GM23338 (cell line): Measurements from ENCODE around the gene NDUFAF5. TPM values are rescaled to one million over a fixed set of nuclear protein-coding genes. Genes with fewer than 3 reads are reported as not detected.

Experiments
- ATAC-seq: fragments of 200-7000 bp; cut with Tn5 transposase; 3 replicates; pipeline ENCODE4 v1.9.1; 2020
- DNase-seq: peaks from one replicate; pipeline ENCODE4 v3.0.0-alpha.2; 2015; ENCODE audit warnings: low spot score
- H2AFZ ChIP-seq: fragments of 200-600 bp; sonication (generic); 2 replicates; pipeline ENCODE4 v1.8.0; 2016; ENCODE audit warnings: antibody characterized with exemption, mild to moderate bottlenecking, moderate library complexity
- H3F3A ChIP-seq: fragments of 200-600 bp; sonication (generic); replicated peaks from 2 replicates; pipeline ENCODE4 v1.8.0; 2017; ENCODE audit warnings: antibody characterized with exemption, mixed run types, low read depth
- H3K27ac ChIP-seq: fragments of 200-600 bp; sonication (generic); 2 replicates; pipeline ENCODE4 v1.6.1; 2016; ENCODE audit warnings: low read depth
- H3K27me3 ChIP-seq: fragments of 200-600 bp; sonication (generic); 2 replicates; pipeline ENCODE4 v1.8.0; 2016; ENCODE audit warnings: mild to moderate bottlenecking, mixed run types, moderate library complexity; ENCODE audit not compliant: insufficient read depth
- H3K36me3 ChIP-seq: fragments of 200-600 bp; sonication (generic); 2 replicates; pipeline ENCODE4 v1.8.0; 2016; ENCODE audit warnings: mild to moderate bottlenecking; ENCODE audit not compliant: insufficient read depth
- H3K4me1 ChIP-seq: fragments of 200-600 bp; sonication (generic); 2 replicates; pipeline ENCODE4 v1.8.0; 2016; ENCODE audit warnings: mild to moderate bottlenecking, moderate library complexity; ENCODE audit not compliant: insufficient read depth
- H3K4me2 ChIP-seq: fragments of 200-600 bp; sonication (generic); 2 replicates; pipeline ENCODE4 v1.7.1; 2017; ENCODE audit warnings: mixed run types
- H3K4me3 ChIP-seq: fragments of 200-600 bp; sonication (generic); 2 replicates; pipeline ENCODE4 v1.6.1; 2016; ENCODE audit warnings: mixed run types
- H3K79me2 ChIP-seq: fragments of 200-600 bp; sonication (generic); replicated peaks from 2 replicates; pipeline ENCODE4 v1.8.0; 2017; ENCODE audit warnings: mild to moderate bottlenecking; ENCODE audit not compliant: insufficient read depth
- H3K9me2 ChIP-seq: fragments of 200-600 bp; sonication (generic); 2 replicates; pipeline ENCODE4 v1.8.0; 2017; ENCODE audit not compliant: insufficient read depth
- H4K20me1 ChIP-seq: fragments of 200-600 bp; sonication (generic); replicated peaks from 2 replicates; pipeline ENCODE4 v1.8.0; 2017; ENCODE audit warnings: mild to moderate bottlenecking; ENCODE audit not compliant: insufficient read depth
- H3K27ac Mint-ChIP-seq: 2 replicates; pipeline ENCODE4 v1.8.0; 2020; ENCODE audit warnings: inconsistent platforms, mild to moderate bottlenecking, moderate library complexity, mixed read lengths
- H3K27me3 Mint-ChIP-seq: 3 replicates; pipeline ENCODE4 v1.8.0; 2022; ENCODE audit warnings: low read depth, mild to moderate bottlenecking, moderate library complexity, mixed read lengths, inconsistent platforms; ENCODE audit not compliant: insufficient read depth, poor library complexity
- H3K36me3 Mint-ChIP-seq: 3 replicates; pipeline ENCODE4 v1.8.0; 2021; ENCODE audit warnings: low read depth, mild to moderate bottlenecking, inconsistent platforms, moderate library complexity, mixed read lengths
- H3K4me1 Mint-ChIP-seq: 3 replicates; pipeline ENCODE4 v1.8.0; 2020; ENCODE audit warnings: mild to moderate bottlenecking, inconsistent platforms, mixed read lengths
- H3K4me3 Mint-ChIP-seq: 3 replicates; pipeline ENCODE4 v1.8.0; 2021; ENCODE audit warnings: moderate library complexity, mild to moderate bottlenecking, inconsistent platforms, mixed read lengths
- H3K9me3 Mint-ChIP-seq: 3 replicates; pipeline ENCODE4 v1.8.0; 2020; ENCODE audit warnings: moderate library complexity, mild to moderate bottlenecking, inconsistent platforms, mixed read lengths
- CREB1 ChIP-seq: fragments of 250-450 bp; sonication (Bioruptor Pico); IDR thresholded peaks from 2 replicates; pipeline ENCODE4 v1.5.0; 2020; ENCODE audit warnings: low read depth, mild to moderate bottlenecking, moderate library complexity
- EZH2 ChIP-seq: fragments of 200-600 bp; sonication (generic); IDR thresholded peaks from one replicate; pipeline ENCODE4 v1.8.0; 2017; ENCODE audit warnings: antibody characterized with exemption, mild to moderate bottlenecking, low read depth; ENCODE audit not compliant: unreplicated experiment
- EZH2phosphoT487 ChIP-seq: fragments of 200-600 bp; sonication (generic); IDR thresholded peaks from one replicate; pipeline ENCODE4 v1.8.1; 2018; ENCODE audit warnings: antibody characterized with exemption; ENCODE audit not compliant: unreplicated experiment
- JUNB ChIP-seq: IDR thresholded peaks from one replicate; pipeline ENCODE4 v1.6.1; 2016; ENCODE audit warnings: antibody characterized with exemption; ENCODE audit not compliant: unreplicated experiment
- NANOG ChIP-seq: IDR thresholded peaks from 2 replicates; pipeline ENCODE4 v1.6.1; 2016; ENCODE audit warnings: antibody characterized with exemption, borderline replicate concordance
- POLR2AphosphoS5 ChIP-seq: IDR thresholded peaks from 2 replicates; pipeline ENCODE4 v1.6.1; 2016; ENCODE audit warnings: antibody characterized with exemption, low read depth
- ZNF114 ChIP-seq: fragments of 250-450 bp; sonication (Bioruptor Pico); IDR thresholded peaks from 2 replicates; pipeline ENCODE4 v1.5.0; 2020; ENCODE audit warnings: mild to moderate bottlenecking, moderate library complexity
- ZNF331 ChIP-seq: fragments of 250-450 bp; sonication (Bioruptor Pico); IDR thresholded peaks from 2 replicates; pipeline ENCODE4 v1.5.0; 2020; ENCODE audit warnings: low read depth, mild to moderate bottlenecking, moderate library complexity
- polyA plus RNA-seq: library from polyadenylated mRNA; unstranded; fragments of >200 nt; fragmentation: Nextera tagmentation; extraction: Ambion mirVana; gene quantifications from 2 replicates; pipeline ENCODE4 v1.2.1, GENCODE V29; 2016
- total RNA-seq: library from RNA; depleted of rRNA; stranded (reverse); fragments of >200 nt; shearing (Covaris generic); gene quantifications from 2 replicates; pipeline ENCODE4 v1.2.3, GENCODE V29; 2014
- TF ChIP-seq, protein P1 (sequence below), 2 experiments: fragments of 200-600 bp in 1 of 2; sonication (generic) in 1 of 2; conservative IDR thresholded peaks; 2 replicates each; pipeline versions ENCODE4 v1.5.1 to v1.6.1; 2016 to 2017; ENCODE audit warnings: antibody characterized with exemption in 2 of 2, low read depth in 2 of 2, mild to moderate bottlenecking in 2 of 2, moderate library complexity in 1 of 2
- TF ChIP-seq, protein P2 (sequence below): fragments of 250-450 bp; sonication (Bioruptor Pico); IDR thresholded peaks from 2 replicates; pipeline ENCODE4 v1.5.0; 2020; ENCODE audit warnings: mild to moderate bottlenecking, moderate library complexity
- TF ChIP-seq, protein P3 (sequence below): IDR thresholded peaks from 2 replicates; pipeline ENCODE4 v1.6.1; 2016; ENCODE audit warnings: antibody characterized with exemption
- TF ChIP-seq, protein P4 (sequence below): IDR thresholded peaks from one replicate; pipeline ENCODE4 v1.6.1; 2018; ENCODE audit warnings: antibody characterized with exemption; ENCODE audit not compliant: unreplicated experiment

Gene NDUFAF5
- total and polyA plus RNA-seq, 2 experiments from 2014 or later: 18.0 to 33.0 TPM

DNA sequence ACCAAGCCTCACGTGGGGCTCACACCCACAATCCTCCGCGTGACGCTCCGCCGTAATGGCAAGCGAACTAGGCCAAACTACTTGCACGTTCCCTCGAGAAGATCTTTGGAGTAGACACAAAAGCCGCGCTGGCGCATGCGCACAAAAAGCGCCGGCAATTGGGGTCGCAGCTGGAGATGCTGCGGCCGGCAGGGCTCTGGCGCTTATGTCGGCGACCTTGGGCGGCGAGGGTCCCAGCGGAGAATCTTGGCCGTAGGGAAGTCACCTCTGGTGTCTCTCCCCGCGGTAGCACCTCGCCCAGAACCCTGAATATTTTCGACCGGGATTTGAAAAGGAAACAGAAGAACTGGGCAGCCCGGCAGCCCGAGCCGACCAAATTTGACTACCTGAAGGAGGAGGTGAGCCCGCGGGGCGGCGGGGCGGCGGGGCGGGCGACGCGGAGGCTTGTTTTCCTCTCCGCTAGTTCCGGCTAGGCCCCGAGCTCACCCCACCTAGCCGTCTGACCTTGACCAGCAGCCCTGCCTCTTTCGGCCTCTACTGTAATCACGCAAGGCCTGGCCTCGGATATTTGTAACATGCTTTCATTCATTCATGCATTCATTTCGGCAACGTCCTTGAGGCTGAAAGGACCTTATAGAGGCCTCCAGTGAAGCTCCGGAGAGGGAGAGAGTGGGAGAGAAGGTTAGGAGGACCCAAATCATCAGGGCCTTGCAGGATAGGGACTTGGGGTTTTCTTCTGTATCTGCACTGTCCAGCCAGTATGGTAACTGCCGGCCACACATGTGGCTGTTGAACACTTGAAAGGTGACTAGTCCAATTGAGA, at the start of gene NDUFAF5, which contains the start of gene ESF1 (continued):
- TF ChIP-seq JUNB (no peak), EZH2phosphoT487 (no peak)

DNA sequence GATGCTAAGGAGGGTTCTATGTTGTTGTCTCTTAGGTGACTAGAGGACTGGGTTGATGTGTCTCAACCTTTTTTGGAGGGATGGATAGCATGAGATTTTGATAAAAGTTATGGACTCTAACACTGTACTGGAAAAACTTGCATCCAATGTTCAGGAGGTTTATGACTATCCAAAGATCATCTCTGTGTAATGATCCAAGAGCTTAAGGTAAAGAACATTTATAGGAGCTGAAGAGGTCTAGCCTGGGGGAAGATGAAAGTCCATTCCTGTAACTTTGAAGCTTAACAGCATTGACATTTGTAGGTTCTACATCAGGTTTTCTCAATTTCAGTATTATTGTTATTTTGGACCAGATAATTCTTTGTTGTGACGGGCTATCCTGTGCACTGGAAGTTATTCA, 49.0 kb upstream of the NDUFAF5 start:
- Histone ChIP-seq H2AFZ (no peak overlapping the region), H4K20me1 (no peaks in the 10 kb centered on the region; the same call in 1 of the 2 replicates), H3K9me2 (no peaks in the 10 kb centered on the region), H3K4me3 (no peak overlapping the region), H3K36me3 (peaks cover 19% of the 10 kb centered on the region), H3K79me2 (0 out of 2 replicates have a peak, but pooled peaks cover 2% of the 10 kb centered on the region), H3K27ac (no peak overlapping the region), H3K4me2 (no peak overlapping the region), H3K4me1 (no peaks in the 10 kb centered on the region), H3F3A (no peaks in the 10 kb centered on the region), H3K27me3 (no peaks in the 10 kb centered on the region)
- Mint-ChIP-seq H3K4me3 (no peak overlapping the region), H3K36me3 (peaks cover 67% of the 10 kb centered on the region), H3K4me1 (no peaks in the 10 kb centered on the region), H3K27ac (no peak overlapping the region), H3K27me3 (no peaks in the 10 kb centered on the region), H3K9me3 (peaks cover 6% of the 10 kb centered on the region)
- ATAC-seq (no peak), DNase-seq (no peak)
- no peak for TF ChIP-seq CREB1 (CRISPR knock-in tag)
- TF ChIP-seq ZNF331 (CRISPR knock-in tag): no peak
- no peak for TF ChIP-seq EZH2phosphoT487
- TF ChIP-seq, protein P1, sequence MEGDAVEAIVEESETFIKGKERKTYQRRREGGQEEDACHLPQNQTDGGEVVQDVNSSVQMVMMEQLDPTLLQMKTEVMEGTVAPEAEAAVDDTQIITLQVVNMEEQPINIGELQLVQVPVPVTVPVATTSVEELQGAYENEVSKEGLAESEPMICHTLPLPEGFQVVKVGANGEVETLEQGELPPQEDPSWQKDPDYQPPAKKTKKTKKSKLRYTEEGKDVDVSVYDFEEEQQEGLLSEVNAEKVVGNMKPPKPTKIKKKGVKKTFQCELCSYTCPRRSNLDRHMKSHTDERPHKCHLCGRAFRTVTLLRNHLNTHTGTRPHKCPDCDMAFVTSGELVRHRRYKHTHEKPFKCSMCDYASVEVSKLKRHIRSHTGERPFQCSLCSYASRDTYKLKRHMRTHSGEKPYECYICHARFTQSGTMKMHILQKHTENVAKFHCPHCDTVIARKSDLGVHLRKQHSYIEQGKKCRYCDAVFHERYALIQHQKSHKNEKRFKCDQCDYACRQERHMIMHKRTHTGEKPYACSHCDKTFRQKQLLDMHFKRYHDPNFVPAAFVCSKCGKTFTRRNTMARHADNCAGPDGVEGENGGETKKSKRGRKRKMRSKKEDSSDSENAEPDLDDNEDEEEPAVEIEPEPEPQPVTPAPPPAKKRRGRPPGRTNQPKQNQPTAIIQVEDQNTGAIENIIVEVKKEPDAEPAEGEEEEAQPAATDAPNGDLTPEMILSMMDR (conservative IDR thresholded peaks at IDR 0.05; ENCODE audit: low read depth in 2 of 2): no peak
- TF ChIP-seq ZNF114 (CRISPR knock-in tag): no peak
- no peak for TF ChIP-seq NANOG
- no peak for TF ChIP-seq POLR2AphosphoS5
- TF ChIP-seq, protein P2, sequence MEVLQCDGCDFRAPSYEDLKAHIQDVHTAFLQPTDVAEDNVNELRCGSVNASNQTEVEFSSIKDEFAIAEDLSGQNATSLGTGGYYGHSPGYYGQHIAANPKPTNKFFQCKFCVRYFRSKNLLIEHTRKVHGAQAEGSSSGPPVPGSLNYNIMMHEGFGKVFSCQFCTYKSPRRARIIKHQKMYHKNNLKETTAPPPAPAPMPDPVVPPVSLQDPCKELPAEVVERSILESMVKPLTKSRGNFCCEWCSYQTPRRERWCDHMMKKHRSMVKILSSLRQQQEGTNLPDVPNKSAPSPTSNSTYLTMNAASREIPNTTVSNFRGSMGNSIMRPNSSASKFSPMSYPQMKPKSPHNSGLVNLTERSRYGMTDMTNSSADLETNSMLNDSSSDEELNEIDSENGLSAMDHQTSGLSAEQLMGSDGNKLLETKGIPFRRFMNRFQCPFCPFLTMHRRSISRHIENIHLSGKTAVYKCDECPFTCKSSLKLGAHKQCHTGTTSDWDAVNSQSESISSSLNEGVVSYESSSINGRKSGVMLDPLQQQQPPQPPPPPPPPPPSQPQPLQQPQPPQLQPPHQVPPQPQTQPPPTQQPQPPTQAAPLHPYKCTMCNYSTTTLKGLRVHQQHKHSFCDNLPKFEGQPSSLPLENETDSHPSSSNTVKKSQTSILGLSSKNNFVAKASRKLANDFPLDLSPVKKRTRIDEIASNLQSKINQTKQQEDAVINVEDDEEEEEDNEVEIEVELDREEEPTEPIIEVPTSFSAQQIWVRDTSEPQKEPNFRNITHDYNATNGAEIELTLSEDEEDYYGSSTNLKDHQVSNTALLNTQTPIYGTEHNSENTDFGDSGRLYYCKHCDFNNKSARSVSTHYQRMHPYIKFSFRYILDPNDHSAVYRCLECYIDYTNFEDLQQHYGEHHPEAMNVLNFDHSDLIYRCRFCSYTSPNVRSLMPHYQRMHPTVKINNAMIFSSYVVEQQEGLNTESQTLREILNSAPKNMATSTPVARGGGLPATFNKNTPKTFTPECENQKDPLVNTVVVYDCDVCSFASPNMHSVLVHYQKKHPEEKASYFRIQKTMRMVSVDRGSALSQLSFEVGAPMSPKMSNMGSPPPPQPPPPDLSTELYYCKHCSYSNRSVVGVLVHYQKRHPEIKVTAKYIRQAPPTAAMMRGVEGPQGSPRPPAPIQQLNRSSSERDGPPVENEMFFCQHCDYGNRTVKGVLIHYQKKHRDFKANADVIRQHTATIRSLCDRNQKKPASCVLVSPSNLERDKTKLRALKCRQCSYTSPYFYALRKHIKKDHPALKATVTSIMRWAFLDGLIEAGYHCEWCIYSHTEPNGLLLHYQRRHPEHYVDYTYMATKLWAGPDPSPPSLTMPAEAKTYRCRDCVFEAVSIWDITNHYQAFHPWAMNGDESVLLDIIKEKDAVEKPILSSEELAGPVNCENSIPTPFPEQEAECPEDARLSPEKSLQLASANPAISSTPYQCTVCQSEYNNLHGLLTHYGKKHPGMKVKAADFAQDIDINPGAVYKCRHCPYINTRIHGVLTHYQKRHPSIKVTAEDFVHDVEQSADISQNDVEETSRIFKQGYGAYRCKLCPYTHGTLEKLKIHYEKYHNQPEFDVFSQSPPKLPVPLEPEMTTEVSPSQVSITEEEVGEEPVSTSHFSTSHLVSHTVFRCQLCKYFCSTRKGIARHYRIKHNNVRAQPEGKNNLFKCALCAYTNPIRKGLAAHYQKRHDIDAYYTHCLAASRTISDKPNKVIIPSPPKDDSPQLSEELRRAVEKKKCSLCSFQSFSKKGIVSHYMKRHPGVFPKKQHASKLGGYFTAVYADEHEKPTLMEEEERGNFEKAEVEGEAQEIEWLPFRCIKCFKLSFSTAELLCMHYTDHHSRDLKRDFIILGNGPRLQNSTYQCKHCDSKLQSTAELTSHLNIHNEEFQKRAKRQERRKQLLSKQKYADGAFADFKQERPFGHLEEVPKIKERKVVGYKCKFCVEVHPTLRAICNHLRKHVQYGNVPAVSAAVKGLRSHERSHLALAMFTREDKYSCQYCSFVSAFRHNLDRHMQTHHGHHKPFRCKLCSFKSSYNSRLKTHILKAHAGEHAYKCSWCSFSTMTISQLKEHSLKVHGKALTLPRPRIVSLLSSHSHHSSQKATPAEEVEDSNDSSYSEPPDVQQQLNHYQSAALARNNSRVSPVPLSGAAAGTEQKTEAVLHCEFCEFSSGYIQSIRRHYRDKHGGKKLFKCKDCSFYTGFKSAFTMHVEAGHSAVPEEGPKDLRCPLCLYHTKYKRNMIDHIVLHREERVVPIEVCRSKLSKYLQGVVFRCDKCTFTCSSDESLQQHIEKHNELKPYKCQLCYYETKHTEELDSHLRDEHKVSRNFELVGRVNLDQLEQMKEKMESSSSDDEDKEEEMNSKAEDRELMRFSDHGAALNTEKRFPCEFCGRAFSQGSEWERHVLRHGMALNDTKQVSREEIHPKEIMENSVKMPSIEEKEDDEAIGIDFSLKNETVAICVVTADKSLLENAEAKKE (CRISPR knock-in tag): no peak
- TF ChIP-seq, protein P3, sequence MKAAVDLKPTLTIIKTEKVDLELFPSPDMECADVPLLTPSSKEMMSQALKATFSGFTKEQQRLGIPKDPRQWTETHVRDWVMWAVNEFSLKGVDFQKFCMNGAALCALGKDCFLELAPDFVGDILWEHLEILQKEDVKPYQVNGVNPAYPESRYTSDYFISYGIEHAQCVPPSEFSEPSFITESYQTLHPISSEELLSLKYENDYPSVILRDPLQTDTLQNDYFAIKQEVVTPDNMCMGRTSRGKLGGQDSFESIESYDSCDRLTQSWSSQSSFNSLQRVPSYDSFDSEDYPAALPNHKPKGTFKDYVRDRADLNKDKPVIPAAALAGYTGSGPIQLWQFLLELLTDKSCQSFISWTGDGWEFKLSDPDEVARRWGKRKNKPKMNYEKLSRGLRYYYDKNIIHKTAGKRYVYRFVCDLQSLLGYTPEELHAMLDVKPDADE: no peak
- TF ChIP-seq EZH2: no peak
- TF ChIP-seq, protein P4, sequence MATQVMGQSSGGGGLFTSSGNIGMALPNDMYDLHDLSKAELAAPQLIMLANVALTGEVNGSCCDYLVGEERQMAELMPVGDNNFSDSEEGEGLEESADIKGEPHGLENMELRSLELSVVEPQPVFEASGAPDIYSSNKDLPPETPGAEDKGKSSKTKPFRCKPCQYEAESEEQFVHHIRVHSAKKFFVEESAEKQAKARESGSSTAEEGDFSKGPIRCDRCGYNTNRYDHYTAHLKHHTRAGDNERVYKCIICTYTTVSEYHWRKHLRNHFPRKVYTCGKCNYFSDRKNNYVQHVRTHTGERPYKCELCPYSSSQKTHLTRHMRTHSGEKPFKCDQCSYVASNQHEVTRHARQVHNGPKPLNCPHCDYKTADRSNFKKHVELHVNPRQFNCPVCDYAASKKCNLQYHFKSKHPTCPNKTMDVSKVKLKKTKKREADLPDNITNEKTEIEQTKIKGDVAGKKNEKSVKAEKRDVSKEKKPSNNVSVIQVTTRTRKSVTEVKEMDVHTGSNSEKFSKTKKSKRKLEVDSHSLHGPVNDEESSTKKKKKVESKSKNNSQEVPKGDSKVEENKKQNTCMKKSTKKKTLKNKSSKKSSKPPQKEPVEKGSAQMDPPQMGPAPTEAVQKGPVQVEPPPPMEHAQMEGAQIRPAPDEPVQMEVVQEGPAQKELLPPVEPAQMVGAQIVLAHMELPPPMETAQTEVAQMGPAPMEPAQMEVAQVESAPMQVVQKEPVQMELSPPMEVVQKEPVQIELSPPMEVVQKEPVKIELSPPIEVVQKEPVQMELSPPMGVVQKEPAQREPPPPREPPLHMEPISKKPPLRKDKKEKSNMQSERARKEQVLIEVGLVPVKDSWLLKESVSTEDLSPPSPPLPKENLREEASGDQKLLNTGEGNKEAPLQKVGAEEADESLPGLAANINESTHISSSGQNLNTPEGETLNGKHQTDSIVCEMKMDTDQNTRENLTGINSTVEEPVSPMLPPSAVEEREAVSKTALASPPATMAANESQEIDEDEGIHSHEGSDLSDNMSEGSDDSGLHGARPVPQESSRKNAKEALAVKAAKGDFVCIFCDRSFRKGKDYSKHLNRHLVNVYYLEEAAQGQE: no peak
